Vein endothelial cell (primary cell): ENCODE results near the gene VMA21. TPM values are rescaled to one million over a fixed set of nuclear protein-coding genes. Genes with fewer than 3 reads are reported as not detected.

Experiments
- total RNA-seq: library from RNA; depleted of rRNA; stranded (reverse); fragments of >200 nt; gene quantifications from 2 replicates; pipeline ENCODE4 v1.2.3, GENCODE V29; 2012

VMA21 gene
- total RNA-seq: 67.9 and 89.6 TPM in 2 replicates

GRCh38 chrX:151396825-151397740, at the start of gene VMA21:
Gene VMA21 (plus strand): TSS chrX:151397206. CDS start chrX:151397309, 103 bp downstream.

Other genes starting within 250 kb of the VMA21 start
- not detected in 2 replicates for gene GPR50, start 220.6 kb upstream of the VMA21 start, total RNA-seq
- not detected in 2 replicates for gene PASD1, start 166.5 kb downstream of the VMA21 start, total RNA-seq